Psoas muscle (tissue), 8 donors: ENCODE data around the gene ALG13. TPM values are rescaled to one million over a fixed set of nuclear protein-coding genes. Genes with fewer than 3 reads are reported as not detected.
"Not testable (repeated sequence)": the region's sequence is repeated elsewhere in the genome, so short reads cannot be mapped to it uniquely, and the experiment has no call there.

ENCODE experiments used
- ATAC-seq, 4 donors: fragments of 200-7000 bp; cut with Tn5 transposase; one replicate each; pipeline ENCODE4 v1.9.1; 2020; ENCODE audit warnings: moderate library complexity in 3 of 4, mild to moderate bottlenecking in 2 of 4
- DNase-seq, 2 donors: peaks; one replicate each; pipeline ENCODE4 v3.0.0-alpha.2; 2020
- H3K27ac ChIP-seq: fragments of 200-600 bp; one replicate; pipeline ENCODE4 v1.8.0; 2022
- H3K27me3 ChIP-seq, 3 donors: fragments of 200-600 bp in 1 of 3; one replicate each; pipeline versions ENCODE4 v1.6.1 to v1.8.0; 2013 to 2022; ENCODE audit warnings: low read length in 2 of 3, mild to moderate bottlenecking in 2 of 3, moderate library complexity in 1 of 3; ENCODE audit not compliant: insufficient read depth in 3 of 3
- H3K36me3 ChIP-seq, 2 donors: fragments of 200-600 bp in 1 of 2; one replicate each; pipeline versions ENCODE4 v1.6.1 to v1.8.0; 2013 to 2022; ENCODE audit warnings: low read depth in 1 of 2, mild to moderate bottlenecking in 1 of 2, moderate library complexity in 1 of 2; ENCODE audit not compliant: insufficient read depth in 1 of 2
- H3K4me1 ChIP-seq: fragments of 200-600 bp; one replicate; pipeline ENCODE4 v1.8.0; 2022
- H3K4me3 ChIP-seq: fragments of 200-600 bp; one replicate; pipeline ENCODE4 v1.8.0; 2022; ENCODE audit warnings: mild to moderate bottlenecking
- H3K9me3 ChIP-seq: fragments of 200-600 bp; one replicate; pipeline ENCODE4 v1.8.0; 2022
- CTCF ChIP-seq: fragments of 200-600 bp; IDR thresholded peaks from one replicate; pipeline ENCODE4 v1.8.0; 2022; ENCODE audit warnings: antibody characterized with exemption
- WGBS, 3 donors: extraction: QIAGEN DNeasy Blood & Tissue Kit; methylation state at CpG; one replicate each; pipeline versions ENCODE4 v1.1.6 to v1.1.7; 2013; 5-methylcytosine and 5-hydroxymethylcytosine counted together
- intact Hi-C, 2 donors: fragments of 100-400 bp; cut with DNase I; formaldehyde crosslinking; loops; one replicate each; pipeline versions ENCODE4 v1.11.0 to v1.14.2; 2022
- polyA plus RNA-seq, 3 donors: library from polyadenylated mRNA; stranded (reverse); fragments of 200-250 nt; gene quantifications; one replicate each; pipeline ENCODE4 v1.2.3, GENCODE V29; 2013
- total RNA-seq, 4 donors: library from RNA; stranded (reverse); fragmentation: NEBNext Ultra II Directional in 2 of 4; extraction: Animal tissue kit (Norgen Biotek cat#: 25700) in 2 of 4; gene quantifications; one replicate each; pipeline versions ENCODE4 v1.2.1 to v1.2.4, GENCODE V29; 2021 to 2023
- donor health status: healthy with polysubstance abuse.
- donor health status: DM: no; HTN: no; CAD: no; lungs with moderate emphysema.
- donor health status: Bipolar disorder and iron deficiency.
- donor health status: healthy.
- donor health status: DM: yes; HTN: yes; CAD: no.
- donor health status: DM: no; HTN: no; CAD: no.
- donor health status: DM: no; HTN: no; CAD: no.
- donor health status: DM: yes; HTN: yes; CAD: no.

ALG13 gene
- total and polyA plus RNA-seq, 7 donors, result 11.2 to 20.0 (median 16.8) TPM

GRCh38 chrX:111761578-111762135 lies 80.7 kb downstream of the ALG13 start:
- Histone ChIP-seq H3K4me3 (no peak overlapping the region), H3K27me3 (peaks cover 0 to 5% (median 0%) of the 10 kb centered on the region in 3 donors), H3K4me1 (no peaks in the 10 kb centered on the region), H3K27ac (no peak overlapping the region), H3K9me3 (no peaks in the 10 kb centered on the region), H3K36me3 (peaks cover 0 to 43% of the 10 kb centered on the region in 2 donors)
- intact Hi-C loops, result no loop called here
- DNase-seq (no peak), ATAC-seq (no peak)
- TF ChIP-seq CTCF, result no peak
- 83 to 97% (median 93%) methylated on average over 3 of the region's 3 CpGs for WGBS, 3 donors

- Histone ChIP-seq H3K36me3 (no peaks in the 10 kb centered on the region), H3K4me1 (no peaks in the 10 kb centered on the region), H3K9me3 (no peaks in the 10 kb centered on the region), H3K27ac (no peak overlapping the region), H3K27me3 (peaks cover 0 to 6% (median 0%) of the 10 kb centered on the region in 3 donors), H3K4me3 (no peak overlapping the region)
- TF ChIP-seq CTCF, result no peak
- intact Hi-C loops, result no loop called here
- no peak for ATAC-seq
- no peak for DNase-seq
- 69 to 80% (median 80%) methylated on average over 1 of the region's 1 CpG for WGBS, 3 donors
Measured at GRCh38 chrX:111778591-111778990, 97.6 kb downstream of the ALG13 start.

GRCh38 chrX:111779582-111779981 lies 98.6 kb downstream of the ALG13 start:
- H3K27me3 ChIP-seq, result peaks cover 0 to 6% (median 0%) of the 10 kb centered on the region in 3 donors
- H3K4me3 ChIP-seq, result no peak overlapping the region
- no peaks in the 10 kb centered on the region for H3K4me1 ChIP-seq
- DNase-seq (no peak), ATAC-seq (no peak)
- H3K27ac ChIP-seq, result no peak overlapping the region
- no peak for TF ChIP-seq CTCF
- intact Hi-C loops, result no loop called here
- H3K9me3 ChIP-seq, result no peaks in the 10 kb centered on the region
- H3K36me3 ChIP-seq, result no peaks in the 10 kb centered on the region

GRCh38 chrX:111784667-111785066 lies 103.7 kb downstream of the ALG13 start:
- H3K27ac ChIP-seq, result no peak overlapping the region
- no peaks in the 10 kb centered on the region for H3K36me3 ChIP-seq
- no peaks in the 10 kb centered on the region for H3K4me1 ChIP-seq
- intact Hi-C loops, result no loop called here
- H3K4me3 ChIP-seq, result no peak overlapping the region
- 67 to 87% (median 74%) methylated on average over 7 of the region's 7 CpGs for WGBS, 3 donors
- ATAC-seq (no peak), DNase-seq (no peak)
- H3K27me3 ChIP-seq, result peaks cover 0 to 6% (median 0%) of the 10 kb centered on the region in 3 donors
- no peak for TF ChIP-seq CTCF
- H3K9me3 ChIP-seq, result peaks cover 17% of the 10 kb centered on the region

GRCh38 chrX:111790054-111790453 lies 109.1 kb downstream of the ALG13 start:
- ATAC-seq, result not testable (repeated sequence)
- peaks cover 21% of the 10 kb centered on the region for H3K9me3 ChIP-seq

More at GRCh38 chrX:111790054-111790453, 109.1 kb downstream of the ALG13 start:
- DNase-seq, intact Hi-C loops, H3K27me3 ChIP-seq, H3K27ac ChIP-seq, H3K36me3 ChIP-seq, H3K4me3 ChIP-seq, H3K4me1 ChIP-seq: not testable (repeated sequence)
- 97 to 100% (median 100%) methylated on average over 1 of the region's 1 CpG for WGBS, 3 donors

Other genes starting within 250 kb of the ALG13 start
- under 1 TPM in 2 of 4 donors, not detected in 2; 0.05 to 0.10 TPM for gene SERTM2, start 169.5 kb upstream of the ALG13 start, total RNA-seq
- gene SERTM2, start 169.5 kb upstream of the ALG13 start, polyA plus RNA-seq, result not detected
- gene TRPC5OS, start 195.0 kb downstream of the ALG13 start, total RNA-seq, result not detected
- gene TRPC5OS, start 195.0 kb downstream of the ALG13 start, polyA plus RNA-seq, result not detected